Endothelial cell of umbilical vein (primary cell): ENCODE measurements around the gene RASAL2. TPM values are rescaled to one million over a fixed set of nuclear protein-coding genes. Genes with fewer than 3 reads are reported as not detected.

Experiments used
- BruUV-seq: library from RNA; stranded (reverse); fragments of 400-500 nt; replicated peaks from 2 replicates; lab custom pipeline; 2021; lab: Mats Ljungman, UMichigan
- CTCF ChIA-PET: fragments of 300-600, 350-600 bp; sonication (Branson Sonifier 250); formaldehyde crosslinking; loops from one replicate; lab custom pipeline; 2021; ENCODE audit warnings: antibody characterized with exemption, inconsistent platforms; lab: Charles Lee
- POLR2A ChIA-PET: fragments of 300-600, 350-600 bp; sonication (Branson Sonifier 250); formaldehyde crosslinking; loops from one replicate; lab custom pipeline; 2021; ENCODE audit warnings: antibody characterized with exemption, inconsistent platforms; lab: Charles Lee
- DNase-seq: peaks from one replicate; pipeline ENCODE4 v3.0.0-alpha.2; 2011; ENCODE audit warnings: low read depth, low spot score
- FAIRE-seq: peaks from 2 replicates; lab custom pipeline; 2011; peaks lifted over from hg19 to GRCh38; lab: Jason Lieb, UNC
- H2AFZ ChIP-seq: 2 replicates; pipeline ENCODE4 v1.6.0; 2012; ENCODE audit warnings: low read depth, low read length, control low read depth, inconsistent platforms
- H3K27ac ChIP-seq: 2 replicates; pipeline ENCODE4 v1.5.1; 2011; ENCODE audit warnings: low read depth, mild to moderate bottlenecking, control low read depth, low read length, moderate library complexity; ENCODE audit not compliant: insufficient read depth
- H3K27me3 ChIP-seq, 2 experiments: 2 replicates each; pipeline versions ENCODE4 v1.6.0 to v1.6.1; 2011; ENCODE audit warnings: low read length in 2 of 2, mixed read lengths in 1 of 2; ENCODE audit not compliant: control insufficient read depth in 2 of 2, insufficient read depth in 2 of 2
- H3K36me3 ChIP-seq, 2 experiments: 2 replicates in 1 of 2; 3 replicates in 1 of 2; pipeline ENCODE4 v1.5.1; 2011; ENCODE audit warnings: low read length in 2 of 2, mild to moderate bottlenecking in 1 of 2, moderate library complexity in 1 of 2; ENCODE audit not compliant: control insufficient read depth in 2 of 2, insufficient read depth in 2 of 2; ENCODE audit errors: extremely low read depth in 1 of 2
- H3K4me1 ChIP-seq: 3 replicates; pipeline ENCODE4 v1.5.1; 2011; ENCODE audit warnings: mild to moderate bottlenecking, low read length; ENCODE audit not compliant: control insufficient read depth, insufficient read depth; ENCODE audit errors: extremely low read depth
- H3K4me2 ChIP-seq: 2 replicates; pipeline ENCODE4 v1.6.1; 2011; ENCODE audit warnings: low read length, control low read depth, mixed read lengths; ENCODE audit not compliant: insufficient read depth
- H3K4me3 ChIP-seq, 3 experiments: fragments of 200-600 bp in 1 of 3; sonication (generic), shearing (Covaris generic) in 1 of 3; replicated peaks in 1 of 3; 2 replicates each; pipeline ENCODE4 v1.5.1; 2011 to 2016; ENCODE audit warnings: control low read depth in 3 of 3, low read length in 3 of 3, mild to moderate bottlenecking in 2 of 3, inconsistent platforms in 1 of 3, low read depth in 1 of 3, moderate library complexity in 1 of 3; ENCODE audit not compliant: insufficient read depth in 1 of 3
- H3K79me2 ChIP-seq: 2 replicates; pipeline ENCODE4 v1.6.0; 2012; ENCODE audit warnings: low read length, inconsistent platforms; ENCODE audit not compliant: control insufficient read depth, insufficient read depth
- H3K9ac ChIP-seq: replicated peaks from 2 replicates; pipeline ENCODE3; 2011; ENCODE audit warnings: low read length, control low read depth; ENCODE audit not compliant: insufficient read depth; ENCODE audit errors: extremely low read depth
- H3K9me1 ChIP-seq: replicated peaks from 3 replicates; pipeline ENCODE4 v1.6.0; 2011; ENCODE audit warnings: mild to moderate bottlenecking, low read length; ENCODE audit not compliant: control insufficient read depth, insufficient read depth; ENCODE audit errors: extremely low read depth
- H3K9me3 ChIP-seq: replicated peaks from 2 replicates; pipeline ENCODE4 v1.5.1; 2012; ENCODE audit warnings: low read length, inconsistent platforms; ENCODE audit not compliant: control insufficient read depth, insufficient read depth
- H4K20me1 ChIP-seq: replicated peaks from 2 replicates; pipeline ENCODE3; 2011; ENCODE audit warnings: mild to moderate bottlenecking, low read length; ENCODE audit not compliant: control insufficient read depth, insufficient read depth; ENCODE audit errors: extremely low read depth
- CTCF ChIP-seq, 2 donors: IDR thresholded peaks; 1 replicate in 1 of 2; 2 replicates in 1 of 2; pipeline ENCODE4 v1.5.1; 2011; ENCODE audit warnings: low read length in 2 of 2, mild to moderate bottlenecking in 2 of 2, moderate library complexity in 2 of 2, control low read depth in 1 of 2, inconsistent platforms in 1 of 2, low read depth in 1 of 2; ENCODE audit not compliant: insufficient read depth in 1 of 2; ENCODE audit errors: extremely low read depth in 1 of 2
- EZH2 ChIP-seq: IDR thresholded peaks from 2 replicates; pipeline ENCODE4 v1.6.1; 2012; ENCODE audit warnings: borderline replicate concordance, low read depth, mild to moderate bottlenecking, moderate library complexity, low read length, inconsistent platforms; ENCODE audit not compliant: severe bottlenecking
- FOS ChIP-seq: IDR thresholded peaks from 2 replicates; pipeline ENCODE4 v1.6.1; 2011; ENCODE audit warnings: mild to moderate bottlenecking, low read length, moderate library complexity, borderline replicate concordance; ENCODE audit not compliant: insufficient read depth
- GATA2 ChIP-seq: IDR thresholded peaks from 2 replicates; pipeline ENCODE4 v1.7.0; 2011; ENCODE audit warnings: low read depth, mild to moderate bottlenecking, moderate library complexity, mixed read lengths, low read length; ENCODE audit not compliant: insufficient read length, insufficient read depth
- JUN ChIP-seq: IDR thresholded peaks from 2 replicates; pipeline ENCODE4 v1.6.1; 2011; ENCODE audit warnings: borderline replicate concordance, low read depth; ENCODE audit not compliant: insufficient read length, insufficient read depth
- MAX ChIP-seq: IDR thresholded peaks from 2 replicates; pipeline ENCODE4 v1.6.1; 2011; ENCODE audit not compliant: insufficient read depth, insufficient read length
- MYC ChIP-seq: IDR thresholded peaks from one replicate; pipeline ENCODE4 v1.6.1; 2011; ENCODE audit warnings: mild to moderate bottlenecking, low read depth, low read length
- POLR2A ChIP-seq: IDR thresholded peaks from 2 replicates; pipeline ENCODE4 v1.6.1; 2012; ENCODE audit warnings: low read depth, mild to moderate bottlenecking, control low read depth, low read length
- POLR2AphosphoS5 ChIP-seq: IDR thresholded peaks from 2 replicates; pipeline ENCODE4 v1.6.1; 2012; ENCODE audit warnings: low read depth, mild to moderate bottlenecking, control low read depth, low read length, moderate library complexity; ENCODE audit not compliant: insufficient read depth
- dilution Hi-C: fragments of 300-500 bp; cut with MboI; formaldehyde crosslinking; loops from one replicate; pipeline ENCODE4 v1.15.0; 2019; ENCODE audit warnings: low sequenced_read_pairs; ENCODE audit not compliant: extremely low pct_ligation_motif_present
- intact Hi-C: fragments of 100-400 bp; cut with micrococcal nuclease; formaldehyde crosslinking; loops from one replicate; pipeline ENCODE4 v1.10.0; 2022
- polyA plus RNA-seq, 4 experiments: library from polyadenylated mRNA; depleted of rRNA in 3 of 4; stranded (reverse) in 3 of 4; unstranded in 1 of 4; fragments of >200 nt; gene quantifications; 2 replicates each; pipeline versions ENCODE4 v1.2.1 to v1.2.3, GENCODE V29; 2011 to 2012; ENCODE audit warnings: missing spikeins in 1 of 4
- total RNA-seq: library from RNA; stranded (reverse); gene quantifications from 2 replicates; pipeline ENCODE4 v1.2.3, GENCODE V29; 2021

Gene RASAL2
- total and polyA plus RNA-seq, 2 donors (not counting 3 experiments of a cell fraction or from before 2014, with no cell fraction given) = 12.5 to 15.5 TPM

- no peaks in the 10 kb centered on the region for H3K27me3 ChIP-seq
- H3K9me3 ChIP-seq = no peaks in the 10 kb centered on the region
- peaks cover 0 to 2% of the 10 kb centered on the region in 2 experiments for H3K36me3 ChIP-seq
- no peak overlapping the region for H3K27ac ChIP-seq
- CTCF ChIA-PET = interaction anchor here (1.0 to 1.7 kb wide), 2 partner anchors 10 to 15 kb away, joined by 3 to 5 read pairs; no protein-coding TSS in a partner anchor
- no peaks in the 10 kb centered on the region for H3K4me1 ChIP-seq
- dilution Hi-C loops = no loop called here
- H4K20me1 ChIP-seq = no peaks in the 10 kb centered on the region
- no peak for FAIRE-seq
- no peak overlapping the region for H3K4me3 ChIP-seq
- no peak overlapping the region for H3K9ac ChIP-seq
- H3K79me2 ChIP-seq = no peaks in the 10 kb centered on the region
- no peak overlapping the region for H2AFZ ChIP-seq
- DNase-seq = no peak
- intact Hi-C loops = no loop called here
- TF ChIP-seq POLR2AphosphoS5 (no peak), MYC (no peak), JUN (no peak), FOS (no peak), EZH2 (no peak), POLR2A (no peak), CTCF (IDR thresholded peaks at IDR 0.05; ENCODE audit: extremely low read depth in 1 of 2, insufficient read depth in 1 of 2, low read depth in 1 of 2, low read length in 2 of 2) (no peak), GATA2 (no peak), MAX (no peak)
- POLR2A ChIA-PET = no interaction called here
- no TSS peak for BruUV-seq
- H3K4me2 ChIP-seq = no peak overlapping the region
- no peaks in the 10 kb centered on the region for H3K9me1 ChIP-seq
Observed at GRCh38 chr1:178472531-178472930, 378.6 kb downstream of the RASAL2 start.
